HG03139 (cell line): Measurements from ENCODE around the gene TCEAL8.
A peak's percentile ranks its signal among the peaks of the same experiment; 100 is the strongest.

ENCODE experiments used
- ATAC-seq: cut with Tn5 transposase; IDR thresholded peaks from one replicate; pipeline ENCODE4 v1.9.1; 2021; ENCODE audit not compliant: unreplicated experiment

TCEAL8 gene

DNA sequence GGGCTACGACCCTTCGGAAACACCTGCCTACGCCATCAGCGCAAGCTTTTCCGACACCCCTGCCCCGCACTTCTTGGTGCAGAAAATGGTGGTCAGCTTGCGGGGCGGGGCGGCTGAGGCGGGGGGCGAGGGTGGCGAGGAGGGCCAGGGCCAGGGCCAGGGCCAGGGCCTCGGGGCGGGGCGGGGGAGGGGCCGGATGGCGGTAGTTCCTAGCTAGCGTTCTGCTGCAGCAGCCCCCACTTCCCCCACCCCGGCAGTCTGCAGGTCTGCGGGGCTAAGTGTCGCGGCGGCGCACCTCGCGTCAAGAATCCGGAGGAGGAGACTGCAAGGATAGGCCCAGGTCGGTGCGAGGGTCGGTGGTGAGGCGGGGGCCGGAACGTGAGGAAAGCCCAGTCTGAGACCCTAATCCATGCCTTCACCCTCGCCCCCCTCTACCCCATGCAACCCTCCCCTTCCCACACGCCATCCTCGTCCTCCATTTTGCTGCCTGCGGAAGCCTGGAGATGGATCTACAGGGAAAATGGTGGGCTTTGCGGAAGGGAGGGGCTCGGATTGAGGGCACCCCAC lies 39.4 kb downstream of the TCEAL8 start:
- peak; percentile 9 for ATAC-seq

DNA sequence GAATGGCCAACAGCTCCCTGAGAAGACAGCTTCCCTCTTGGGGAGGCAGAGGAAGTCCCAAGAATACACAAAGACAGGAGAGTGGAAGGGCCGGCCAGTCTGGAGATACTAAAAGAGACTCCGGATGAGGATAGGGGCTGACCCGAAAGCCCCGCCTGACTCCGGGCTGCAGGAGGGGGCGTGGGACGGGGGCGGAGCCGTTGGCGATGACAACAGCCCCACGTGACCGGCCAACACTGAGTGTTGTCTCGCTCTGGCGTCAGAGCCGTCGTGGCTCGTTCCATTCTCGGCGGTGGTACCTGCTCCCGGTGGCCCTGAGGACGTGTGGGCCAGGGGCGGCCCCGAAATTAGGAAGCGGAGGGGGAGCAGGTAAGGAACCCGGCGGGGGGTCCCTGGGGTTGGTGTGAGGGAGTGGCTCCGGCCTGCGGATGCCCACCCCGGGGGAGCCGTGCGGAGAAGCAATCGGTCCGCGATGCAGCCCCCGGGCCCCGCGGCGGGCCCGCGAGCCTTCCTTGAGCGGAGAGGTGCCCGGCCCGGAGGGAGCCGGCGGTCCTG lies 40.0 kb downstream of the TCEAL8 start, which contains the start of gene BEX4:
BEX4 (plus strand) TSS at position 239 of the 555 bp plus-strand sequence. CDS start 1,046 bp downstream, outside the sequence.
- ATAC-seq, result peak; percentile 98

DNA sequence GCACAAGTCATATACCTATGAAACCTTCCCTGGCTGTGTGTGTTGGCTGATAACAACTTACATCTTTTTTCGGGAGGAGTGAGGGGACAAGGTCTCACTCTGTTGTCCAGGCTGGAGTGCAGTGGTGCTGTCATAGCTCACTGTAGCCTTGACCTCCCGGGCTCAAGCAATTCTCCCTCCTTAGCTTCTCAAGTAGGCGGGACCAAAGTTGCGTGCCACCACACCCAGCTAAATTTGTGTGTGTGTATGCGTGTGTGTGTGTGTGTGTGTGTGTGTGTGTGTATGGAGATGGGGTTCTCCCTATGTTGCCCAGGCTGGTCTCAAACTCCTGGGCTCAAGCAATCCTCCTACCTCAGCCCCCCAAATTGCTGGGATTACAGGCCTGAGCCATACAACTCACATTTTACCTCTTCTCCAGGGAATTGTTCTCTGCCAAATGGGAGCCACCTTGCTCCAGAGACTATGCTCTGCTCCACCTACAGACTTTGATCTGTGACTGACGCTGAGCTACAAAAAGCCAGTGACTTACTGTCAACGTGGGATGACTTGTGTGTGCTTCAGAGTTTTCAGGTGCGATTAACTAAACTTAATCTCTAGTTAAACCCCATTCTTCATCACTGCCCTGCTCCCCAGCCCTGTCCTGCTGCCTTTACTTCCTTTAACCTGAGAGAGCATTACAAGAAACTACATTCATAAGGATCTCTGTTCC lies 42.1 kb downstream of the TCEAL8 start:
- no peak for ATAC-seq

DNA sequence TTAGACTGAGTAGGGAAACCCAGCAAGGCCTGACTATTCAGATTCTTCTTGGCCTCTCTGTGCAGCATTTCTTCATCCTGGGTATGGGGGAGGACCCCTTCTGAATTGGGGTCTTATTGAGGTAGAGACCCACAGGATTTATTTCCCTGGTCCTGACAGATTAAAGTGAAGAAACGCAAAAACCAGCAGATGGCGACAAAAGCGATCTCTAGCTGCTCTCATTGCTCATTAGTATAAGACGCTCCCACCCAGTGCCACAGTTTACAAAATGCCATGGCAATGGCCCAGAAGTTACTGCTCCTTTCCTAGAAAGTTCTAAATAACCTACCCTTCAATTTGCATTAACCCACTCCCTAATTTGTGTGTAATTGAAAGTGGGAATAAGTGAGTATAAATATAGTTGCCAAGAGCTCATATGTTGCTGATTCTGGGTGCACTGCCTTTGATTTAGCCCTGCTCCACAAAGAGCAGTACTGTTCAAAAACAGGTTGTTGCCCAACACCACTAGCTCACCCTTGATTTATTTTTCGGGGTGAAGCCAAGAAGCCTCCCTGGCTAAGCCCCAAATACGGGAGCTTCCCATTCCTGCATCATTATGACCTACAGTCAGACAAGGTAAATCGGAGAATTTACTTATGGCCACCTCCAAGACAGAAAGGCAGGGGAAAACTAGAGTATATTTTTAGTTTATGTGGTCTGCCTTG lies 43.8 kb downstream of the TCEAL8 start:
- no peak for ATAC-seq

DNA sequence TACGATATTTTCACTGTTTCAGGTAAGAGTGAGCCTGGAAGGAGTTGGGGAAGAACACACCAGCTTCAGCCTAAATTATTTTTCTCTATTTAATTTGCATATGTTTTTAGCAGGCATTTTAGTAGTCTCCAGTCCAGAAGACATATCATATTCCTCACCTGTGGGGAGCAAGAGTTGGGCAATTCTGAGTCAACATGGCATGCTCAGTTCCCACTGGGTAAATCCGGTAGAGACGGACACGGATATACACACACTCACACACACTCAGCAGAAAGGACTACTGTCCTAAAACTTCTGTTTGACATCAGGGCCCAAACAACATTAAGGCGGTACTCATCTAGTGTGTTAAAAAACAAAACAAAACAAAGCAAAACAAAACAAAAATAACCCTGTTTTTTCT lies 44.9 kb downstream of the TCEAL8 start:
- ATAC-seq, result no peak
